H9 (cell line): ENCODE results near the gene MLIP. TPM values are rescaled to one million over a fixed set of nuclear protein-coding genes. Genes with fewer than 3 reads are reported as not detected.

Experiments
- DNase-seq: peaks from one replicate; pipeline ENCODE4 v3.0.0-alpha.2; 2017
- H2AFZ ChIP-seq: one replicate; pipeline ENCODE4 v1.6.1; 2013; ENCODE audit warnings: mild to moderate bottlenecking, low read length, control low read depth, moderate library complexity
- H2AK5ac ChIP-seq: 2 replicates; pipeline ENCODE4 v1.6.1; 2013; ENCODE audit warnings: low read length, control low read depth, mixed read lengths; ENCODE audit not compliant: insufficient read length
- H2BK120ac ChIP-seq: one replicate; pipeline ENCODE4 v1.6.1; 2013; ENCODE audit warnings: low read depth, mild to moderate bottlenecking, low read length, control low read depth, inconsistent platforms; ENCODE audit not compliant: poor library complexity, severe bottlenecking
- H2BK12ac ChIP-seq: 2 replicates; pipeline ENCODE4 v1.6.1; 2013; ENCODE audit warnings: low read length, control low read depth, mixed read lengths, low read depth; ENCODE audit not compliant: insufficient read length
- H2BK15ac ChIP-seq: 2 replicates; pipeline ENCODE4 v1.6.1; 2013; ENCODE audit warnings: low read depth, low read length, control low read depth
- H2BK20ac ChIP-seq: one replicate; pipeline ENCODE4 v1.6.1; 2013; ENCODE audit warnings: low read depth, mild to moderate bottlenecking, low read length, control low read depth, inconsistent platforms; ENCODE audit not compliant: poor library complexity, severe bottlenecking
- H2BK5ac ChIP-seq: 2 replicates; pipeline ENCODE4 v1.6.1; 2013; ENCODE audit warnings: low read length, control low read depth, mixed read lengths; ENCODE audit not compliant: insufficient read length
- H3K14ac ChIP-seq: 2 replicates; pipeline ENCODE4 v1.6.1; 2013; ENCODE audit warnings: low read length, control low read depth; ENCODE audit not compliant: insufficient read depth
- H3K18ac ChIP-seq: 2 replicates; pipeline ENCODE4 v1.6.1; 2013; ENCODE audit warnings: low read depth, mild to moderate bottlenecking, mixed read lengths, low read length, control low read depth; ENCODE audit not compliant: insufficient read length
- H3K23ac ChIP-seq: 2 replicates; pipeline ENCODE4 v1.6.1; 2013; ENCODE audit warnings: low read length, control low read depth, mixed read lengths, low read depth; ENCODE audit not compliant: insufficient read length
- H3K23me2 ChIP-seq: 2 replicates; pipeline ENCODE4 v1.6.1; 2013; ENCODE audit warnings: low read depth, mild to moderate bottlenecking, mixed read lengths, low read length, control low read depth; ENCODE audit not compliant: insufficient read length, poor library complexity, severe bottlenecking
- H3K27ac ChIP-seq: 2 replicates; pipeline ENCODE4 v1.5.1; 2013; ENCODE audit warnings: low read length, control low read depth, mixed read lengths, low read depth; ENCODE audit not compliant: insufficient read length
- H3K27me3 ChIP-seq: 2 replicates; pipeline ENCODE4 v1.6.1; 2013; ENCODE audit warnings: low read length, control low read depth, inconsistent platforms; ENCODE audit not compliant: insufficient read depth
- H3K4ac ChIP-seq: 2 replicates; pipeline ENCODE4 v1.6.1; 2013; ENCODE audit warnings: low read depth, mild to moderate bottlenecking, control low read depth, inconsistent platforms, low read length, moderate library complexity
- H3K4me1 ChIP-seq: 2 replicates; pipeline ENCODE4 v1.6.1; 2013; ENCODE audit warnings: low read length, control low read depth, inconsistent platforms; ENCODE audit not compliant: insufficient read depth
- H3K4me2 ChIP-seq: 2 replicates; pipeline ENCODE4 v1.6.1; 2013; ENCODE audit warnings: low read length, control low read depth, mixed read lengths; ENCODE audit not compliant: insufficient read length, insufficient read depth
- H3K56ac ChIP-seq: 2 replicates; pipeline ENCODE4 v1.6.1; 2013; ENCODE audit warnings: low read depth, mild to moderate bottlenecking, mixed read lengths, low read length, control low read depth; ENCODE audit not compliant: insufficient read length
- H3K79me1 ChIP-seq: 2 replicates; pipeline ENCODE4 v1.6.1; 2013; ENCODE audit warnings: low read depth, mild to moderate bottlenecking, moderate library complexity, low read length, control low read depth, inconsistent platforms; ENCODE audit not compliant: insufficient read depth, poor library complexity, severe bottlenecking
- H3K79me2 ChIP-seq: 2 replicates; pipeline ENCODE4 v1.6.1; 2013; ENCODE audit warnings: low read length, control low read depth, inconsistent platforms; ENCODE audit not compliant: insufficient read depth
- H3K9ac ChIP-seq: 2 replicates; pipeline ENCODE4 v1.6.1; 2013; ENCODE audit warnings: low read length, control low read depth, mixed read lengths; ENCODE audit not compliant: insufficient read length; ENCODE audit errors: extremely low read depth
- H3K9me3 ChIP-seq: one replicate; pipeline ENCODE4 v1.6.1; 2013; ENCODE audit warnings: low read depth, low read length, inconsistent platforms; ENCODE audit not compliant: control insufficient read depth
- H3T11ph ChIP-seq: one replicate; pipeline ENCODE4 v1.6.1; 2013; ENCODE audit warnings: mild to moderate bottlenecking, low read length, control low read depth, inconsistent platforms
- H4K20me1 ChIP-seq: one replicate; pipeline ENCODE4 v1.6.1; 2013; ENCODE audit not compliant: control insufficient read depth, insufficient read length, insufficient read depth
- H4K5ac ChIP-seq: 2 replicates; pipeline ENCODE4 v1.6.1; 2013; ENCODE audit warnings: low read depth, mild to moderate bottlenecking, mixed read lengths, low read length, control low read depth; ENCODE audit not compliant: insufficient read length
- H4K8ac ChIP-seq: replicated peaks from 2 replicates; pipeline ENCODE4 v1.6.1; 2013; ENCODE audit warnings: low read length, control low read depth, mixed read lengths, low read depth; ENCODE audit not compliant: insufficient read length
- H4K91ac ChIP-seq: 2 replicates; pipeline ENCODE4 v1.6.1; 2013; ENCODE audit warnings: low read depth, mild to moderate bottlenecking, moderate library complexity, mixed read lengths, low read length, control low read depth; ENCODE audit not compliant: insufficient read length
- H3K27ac Mint-ChIP-seq, 3 experiments: 2 replicates in 2 of 3; 3 replicates in 1 of 3; pipeline ENCODE4 v1.8.0; 2020 to 2021; ENCODE audit warnings: mixed read lengths in 3 of 3, mild to moderate bottlenecking in 1 of 3, moderate library complexity in 1 of 3
- H3K27me3 Mint-ChIP-seq: 2 replicates; pipeline ENCODE4 v1.8.0; 2021; ENCODE audit warnings: low read depth, mild to moderate bottlenecking, moderate library complexity, mixed read lengths
- H3K36me3 Mint-ChIP-seq, 3 experiments: 2 replicates in 2 of 3; 3 replicates in 1 of 3; pipeline ENCODE4 v1.8.0; 2020 to 2021; ENCODE audit warnings: low read depth in 3 of 3, mixed read lengths in 3 of 3; ENCODE audit not compliant: insufficient read depth in 1 of 3
- H3K4me1 Mint-ChIP-seq, 2 experiments: 2 replicates each; pipeline ENCODE4 v1.8.0; 2020; ENCODE audit warnings: mixed read lengths in 2 of 2
- H3K4me3 Mint-ChIP-seq, 2 experiments: 2 replicates in 1 of 2; 3 replicates in 1 of 2; pipeline ENCODE4 v1.8.0; 2020 to 2021; ENCODE audit warnings: mild to moderate bottlenecking in 2 of 2, mixed read lengths in 2 of 2, moderate library complexity in 1 of 2
- H3K9me3 Mint-ChIP-seq, 2 experiments: 2 replicates in 1 of 2; 3 replicates in 1 of 2; pipeline ENCODE4 v1.8.0; 2020; ENCODE audit warnings: mild to moderate bottlenecking in 2 of 2, mixed read lengths in 2 of 2, moderate library complexity in 1 of 2
- WGBS: extraction: QIAGEN DNeasy Blood & Tissue Kit; methylation state at CpG from one replicate; pipeline ENCODE4 v1.1.7; 2013; ENCODE audit warnings: missing lambda C conversion rate, low lambda C conversion rate, mixed read lengths; ENCODE audit not compliant: insufficient read length; ENCODE audit errors: extremely low coverage; 5-methylcytosine and 5-hydroxymethylcytosine counted together
- total RNA-seq: library from RNA; stranded (reverse); gene quantifications from 2 replicates; pipeline ENCODE4 v1.2.1, GENCODE V29; 2021
- TF ChIP-seq, protein P1 (sequence below): fragments of 200-600 bp; sonication (generic); conservative IDR thresholded peaks from 3 replicates; pipeline ENCODE4 v1.8.0; 2021; ENCODE audit warnings: antibody characterized with exemption, mild to moderate bottlenecking

The MLIP gene
- total RNA-seq, 1 experiment from 2014 or later, result not detected

DNA sequence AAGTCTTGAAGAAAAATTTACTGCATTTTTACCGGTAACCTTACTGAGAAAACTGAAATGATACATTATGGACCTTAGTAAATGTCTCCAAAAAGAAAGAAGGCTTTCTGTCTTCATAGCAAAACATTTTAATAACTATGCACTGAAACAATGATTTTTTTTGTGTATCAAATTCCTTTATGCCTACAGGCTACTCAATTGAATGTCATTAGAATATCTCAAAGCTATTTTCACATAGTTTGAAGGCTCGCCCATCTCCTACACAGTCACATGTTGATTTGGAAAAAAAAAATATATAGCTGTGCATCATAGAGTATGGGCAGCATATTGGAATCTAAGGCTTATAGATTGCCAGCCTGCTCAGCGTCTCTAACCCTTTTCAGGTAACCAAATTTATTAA, 12.0 kb upstream of the MLIP start:
- H3K36me3 Mint-ChIP-seq, result no peaks in the 10 kb centered on the region
- Histone ChIP-seq H3K79me1 (no peaks in the 10 kb centered on the region), H4K20me1 (no peaks in the 10 kb centered on the region), H3K14ac (no peak overlapping the region), H2BK5ac (no peak overlapping the region), H4K91ac (no peak overlapping the region), H3K9ac (no peak overlapping the region), H3T11ph (no peak overlapping the region), H3K9me3 (no peaks in the 10 kb centered on the region), H2BK20ac (no peak overlapping the region), H3K4me1 (no peaks in the 10 kb centered on the region), H3K79me2 (no peaks in the 10 kb centered on the region), H2AFZ (no peak overlapping the region), H3K27me3 (no peaks in the 10 kb centered on the region), H3K23ac (no peak overlapping the region), H3K4me2 (no peak overlapping the region), H2AK5ac (no peak overlapping the region), H2BK15ac (no peak overlapping the region), H3K56ac (no peak overlapping the region), H3K23me2 (no peaks in the 10 kb centered on the region), H4K8ac (no peak overlapping the region), H2BK12ac (no peak overlapping the region), H2BK120ac (no peak overlapping the region), H3K18ac (no peak overlapping the region), H4K5ac (no peak overlapping the region), H3K27ac (no peak overlapping the region), H3K4ac (no peak overlapping the region)
- TF ChIP-seq, protein P1, sequence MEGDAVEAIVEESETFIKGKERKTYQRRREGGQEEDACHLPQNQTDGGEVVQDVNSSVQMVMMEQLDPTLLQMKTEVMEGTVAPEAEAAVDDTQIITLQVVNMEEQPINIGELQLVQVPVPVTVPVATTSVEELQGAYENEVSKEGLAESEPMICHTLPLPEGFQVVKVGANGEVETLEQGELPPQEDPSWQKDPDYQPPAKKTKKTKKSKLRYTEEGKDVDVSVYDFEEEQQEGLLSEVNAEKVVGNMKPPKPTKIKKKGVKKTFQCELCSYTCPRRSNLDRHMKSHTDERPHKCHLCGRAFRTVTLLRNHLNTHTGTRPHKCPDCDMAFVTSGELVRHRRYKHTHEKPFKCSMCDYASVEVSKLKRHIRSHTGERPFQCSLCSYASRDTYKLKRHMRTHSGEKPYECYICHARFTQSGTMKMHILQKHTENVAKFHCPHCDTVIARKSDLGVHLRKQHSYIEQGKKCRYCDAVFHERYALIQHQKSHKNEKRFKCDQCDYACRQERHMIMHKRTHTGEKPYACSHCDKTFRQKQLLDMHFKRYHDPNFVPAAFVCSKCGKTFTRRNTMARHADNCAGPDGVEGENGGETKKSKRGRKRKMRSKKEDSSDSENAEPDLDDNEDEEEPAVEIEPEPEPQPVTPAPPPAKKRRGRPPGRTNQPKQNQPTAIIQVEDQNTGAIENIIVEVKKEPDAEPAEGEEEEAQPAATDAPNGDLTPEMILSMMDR, result no peak
- no peaks in the 10 kb centered on the region for H3K27me3 Mint-ChIP-seq
- peaks cover 0 to 6% of the 10 kb centered on the region in 2 experiments; a peak in 1 of 4 replicates for H3K4me1 Mint-ChIP-seq
- no CpG with 5 or more reads among the region's 3 CpGs for WGBS
- no peak for DNase-seq
- no peak overlapping the region for H3K27ac Mint-ChIP-seq
- H3K9me3 Mint-ChIP-seq, result no peaks in the 10 kb centered on the region
- H3K4me3 Mint-ChIP-seq, result no peak overlapping the region
